ENCODE data around the gene RBMS3. TPM values are rescaled to one million over a fixed set of nuclear protein-coding genes. Genes with fewer than 3 reads are reported as not detected.
A peak's percentile ranks its signal among the peaks of the same experiment; 100 is the strongest.

Gene RBMS3
- total RNA-seq, 1 donor from 2014 or later: 33.0 TPM

DNA sequence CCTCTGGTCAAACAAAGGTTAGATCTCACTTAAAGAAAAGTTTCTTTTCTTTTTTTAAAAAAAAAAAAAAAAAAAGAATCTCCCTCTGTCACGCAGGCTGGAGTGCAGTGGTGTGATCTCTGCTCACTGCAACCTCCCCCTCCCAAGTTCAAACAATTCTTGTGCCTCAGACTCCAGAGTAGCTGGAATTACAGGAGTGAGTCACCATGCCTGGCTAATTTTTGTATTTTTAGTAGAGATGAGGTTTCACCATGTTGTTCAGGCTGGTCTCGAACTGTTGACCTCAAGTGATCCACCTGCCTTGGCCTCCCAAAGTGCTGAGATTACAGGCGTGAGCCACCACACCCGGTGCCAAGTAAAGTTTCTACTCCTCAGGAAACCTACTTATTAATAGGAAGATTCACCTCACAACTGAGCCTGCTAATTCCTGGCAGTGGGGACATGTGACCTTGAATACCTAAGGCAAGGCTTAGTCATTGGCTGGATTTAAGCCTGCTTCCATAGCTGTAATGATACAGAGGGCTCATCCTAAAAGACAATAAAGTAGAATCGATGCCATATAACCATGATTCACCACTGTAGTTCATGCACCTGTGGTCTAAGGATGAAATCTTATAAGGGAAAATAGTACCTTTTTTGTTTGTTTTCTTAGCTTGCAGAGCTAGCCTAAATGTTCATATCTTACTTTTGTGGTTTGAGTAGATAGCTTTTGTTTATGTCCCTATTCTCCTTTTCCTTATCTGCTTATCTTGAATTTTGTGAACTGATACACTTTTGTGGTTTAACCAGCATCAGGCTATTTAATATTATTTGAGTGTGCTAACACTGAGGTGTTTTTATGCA, 24.8 kb upstream of the RBMS3 start:
- no peaks in the 10 kb centered on the region for H3K27me3 Mint-ChIP-seq (ENCODE audit: low read depth, unreplicated experiment)
- DNase-seq (ENCODE audit: low read depth): peak; percentile 62
- TF ChIP-seq, protein P1, sequence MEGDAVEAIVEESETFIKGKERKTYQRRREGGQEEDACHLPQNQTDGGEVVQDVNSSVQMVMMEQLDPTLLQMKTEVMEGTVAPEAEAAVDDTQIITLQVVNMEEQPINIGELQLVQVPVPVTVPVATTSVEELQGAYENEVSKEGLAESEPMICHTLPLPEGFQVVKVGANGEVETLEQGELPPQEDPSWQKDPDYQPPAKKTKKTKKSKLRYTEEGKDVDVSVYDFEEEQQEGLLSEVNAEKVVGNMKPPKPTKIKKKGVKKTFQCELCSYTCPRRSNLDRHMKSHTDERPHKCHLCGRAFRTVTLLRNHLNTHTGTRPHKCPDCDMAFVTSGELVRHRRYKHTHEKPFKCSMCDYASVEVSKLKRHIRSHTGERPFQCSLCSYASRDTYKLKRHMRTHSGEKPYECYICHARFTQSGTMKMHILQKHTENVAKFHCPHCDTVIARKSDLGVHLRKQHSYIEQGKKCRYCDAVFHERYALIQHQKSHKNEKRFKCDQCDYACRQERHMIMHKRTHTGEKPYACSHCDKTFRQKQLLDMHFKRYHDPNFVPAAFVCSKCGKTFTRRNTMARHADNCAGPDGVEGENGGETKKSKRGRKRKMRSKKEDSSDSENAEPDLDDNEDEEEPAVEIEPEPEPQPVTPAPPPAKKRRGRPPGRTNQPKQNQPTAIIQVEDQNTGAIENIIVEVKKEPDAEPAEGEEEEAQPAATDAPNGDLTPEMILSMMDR (IDR thresholded peaks at IDR 0.05; ENCODE audit: insufficient read depth, low read depth, low read length): no peak
- no peak for TF ChIP-seq EZH2 (IDR thresholded peaks at IDR 0.05; ENCODE audit: insufficient read depth, low read length)

DNA sequence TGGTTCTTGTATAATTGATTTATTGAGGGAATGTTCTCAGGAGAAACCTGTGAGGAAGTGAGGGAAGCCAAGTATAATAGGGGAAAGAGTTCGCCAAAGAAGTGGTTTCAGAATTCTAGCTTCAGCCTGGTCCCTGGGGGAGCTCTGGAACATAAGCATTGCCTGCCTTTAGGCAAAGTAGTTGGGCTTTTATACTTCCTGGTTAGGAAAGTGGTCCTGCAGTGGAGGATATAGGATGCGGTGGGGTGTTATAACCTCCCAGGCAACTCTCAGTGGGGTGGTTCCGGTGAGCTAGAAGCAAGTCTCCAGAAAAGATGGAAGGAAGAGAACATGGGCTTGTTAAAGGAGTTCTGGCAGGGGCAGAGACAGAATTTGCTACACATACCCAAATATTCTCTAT, 22.7 kb upstream of the RBMS3 start:
- Mint-ChIP-seq H3K9me3 (ENCODE audit: unreplicated experiment) (peaks cover 3% of the 10 kb centered on the region), H3K4me1 (ENCODE audit: low read depth, unreplicated experiment) (peaks cover 5% of the 10 kb centered on the region), H3K27me3 (ENCODE audit: low read depth, unreplicated experiment) (no peaks in the 10 kb centered on the region), H3K36me3 (ENCODE audit: low read depth, unreplicated experiment) (peaks cover 2% of the 10 kb centered on the region), H3K4me3 (ENCODE audit: unreplicated experiment) (no peak overlapping the region), H3K27ac (ENCODE audit: unreplicated experiment) (no peak overlapping the region)
- H3K4me1 ChIP-seq (ENCODE audit: insufficient read depth, low read length): no peaks in the 10 kb centered on the region
- H3K9me3 ChIP-seq (ENCODE audit: insufficient read depth, low read depth, low read length): no peaks in the 10 kb centered on the region
- no peak overlapping the region for H3K9ac ChIP-seq (ENCODE audit: low read length)
- H4K20me1 ChIP-seq (ENCODE audit: insufficient read depth, low read length): no peaks in the 10 kb centered on the region
- DNase-seq (ENCODE audit: low read depth) (no peak), FAIRE-seq (no peak)
- no peak overlapping the region for H3K4me3 ChIP-seq (ENCODE audit: insufficient read depth, low read depth, low read length)
- H3K27me3 ChIP-seq (ENCODE audit: insufficient read depth, low read length): no peaks in the 10 kb centered on the region
- no peak overlapping the region for H3K27ac ChIP-seq (ENCODE audit: low read depth, low read length)
- H3K79me2 ChIP-seq (ENCODE audit: insufficient read depth, low read length): no peaks in the 10 kb centered on the region
- no peak for TF ChIP-seq EZH2 (IDR thresholded peaks at IDR 0.05; ENCODE audit: insufficient read depth, low read length)
- TF ChIP-seq, protein P1 (IDR thresholded peaks at IDR 0.05; ENCODE audit: insufficient read depth, low read depth, low read length): no peak
- H2AFZ ChIP-seq (ENCODE audit: low read depth, low read length): no peak overlapping the region
- no peaks in the 10 kb centered on the region for H3K36me3 ChIP-seq (ENCODE audit: insufficient read depth, low read length)
- H3K4me2 ChIP-seq (ENCODE audit: low read length): no peak overlapping the region

More for the DNA sequence above, 24.8 kb upstream of the RBMS3 start:
- Histone ChIP-seq H3K36me3 (ENCODE audit: insufficient read depth, low read length) (no peaks in the 10 kb centered on the region), H3K4me3 (ENCODE audit: insufficient read depth, low read depth, low read length) (no peak overlapping the region), H3K9ac (ENCODE audit: low read length) (no peak overlapping the region), H3K27me3 (ENCODE audit: insufficient read depth, low read length) (no peaks in the 10 kb centered on the region), H3K79me2 (ENCODE audit: insufficient read depth, low read length) (no peaks in the 10 kb centered on the region), H2AFZ (ENCODE audit: low read depth, low read length) (no peak overlapping the region), H4K20me1 (ENCODE audit: insufficient read depth, low read length) (no peaks in the 10 kb centered on the region), H3K27ac (ENCODE audit: low read depth, low read length) (no peak overlapping the region), H3K9me3 (ENCODE audit: insufficient read depth, low read depth, low read length) (no peaks in the 10 kb centered on the region), H3K4me2 (ENCODE audit: low read length) (no peak overlapping the region), H3K4me1 (ENCODE audit: insufficient read depth, low read length) (no peaks in the 10 kb centered on the region)
- peaks cover 3% of the 10 kb centered on the region for H3K9me3 Mint-ChIP-seq (ENCODE audit: unreplicated experiment)
- peak overlapping the region; percentile 50 for H3K27ac Mint-ChIP-seq (ENCODE audit: unreplicated experiment)
- FAIRE-seq: no peak
- peaks cover 2% of the 10 kb centered on the region for H3K36me3 Mint-ChIP-seq (ENCODE audit: low read depth, unreplicated experiment)
- H3K4me3 Mint-ChIP-seq (ENCODE audit: unreplicated experiment): no peak overlapping the region
- H3K4me1 Mint-ChIP-seq (ENCODE audit: low read depth, unreplicated experiment): peaks cover 11% of the 10 kb centered on the region

DNA sequence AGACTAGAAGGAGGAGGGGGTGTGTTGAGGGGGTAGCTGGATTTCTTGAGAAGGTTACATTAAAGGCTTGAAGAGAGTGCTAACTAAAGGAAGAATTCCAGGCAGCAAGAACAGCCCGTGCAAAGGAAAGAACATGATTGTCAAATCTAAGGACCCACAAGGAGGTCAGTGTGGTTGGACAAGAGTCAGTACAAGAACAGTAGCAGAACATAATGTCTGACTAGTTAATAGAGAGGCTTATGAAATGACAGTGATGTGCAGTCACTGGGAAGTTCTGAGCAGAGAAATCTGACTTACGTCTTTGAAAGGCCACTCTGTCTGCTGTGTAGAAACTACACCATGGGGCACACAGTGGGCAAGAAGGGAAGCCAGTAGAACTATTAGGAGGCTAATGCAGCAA, 19.8 kb upstream of the RBMS3 start:
- H2AFZ ChIP-seq (ENCODE audit: low read depth, low read length): no peak overlapping the region
- H3K9me3 Mint-ChIP-seq (ENCODE audit: unreplicated experiment): peaks cover under 1% of the 10 kb centered on the region
- TF ChIP-seq EZH2 (IDR thresholded peaks at IDR 0.05; ENCODE audit: insufficient read depth, low read length): no peak
- TF ChIP-seq, protein P1 (IDR thresholded peaks at IDR 0.05; ENCODE audit: insufficient read depth, low read depth, low read length): no peak
- H4K20me1 ChIP-seq (ENCODE audit: insufficient read depth, low read length): no peaks in the 10 kb centered on the region
- no peak overlapping the region for H3K27ac Mint-ChIP-seq (ENCODE audit: unreplicated experiment)
- H3K36me3 Mint-ChIP-seq (ENCODE audit: low read depth, unreplicated experiment): peaks cover 2% of the 10 kb centered on the region
- no peaks in the 10 kb centered on the region for H3K27me3 Mint-ChIP-seq (ENCODE audit: low read depth, unreplicated experiment)
- no peak for DNase-seq (ENCODE audit: low read depth)
- H3K4me3 ChIP-seq (ENCODE audit: insufficient read depth, low read depth, low read length): no peak overlapping the region
- H3K4me1 Mint-ChIP-seq (ENCODE audit: low read depth, unreplicated experiment): no peaks in the 10 kb centered on the region
- H3K9me3 ChIP-seq (ENCODE audit: insufficient read depth, low read depth, low read length): no peaks in the 10 kb centered on the region
- H3K27me3 ChIP-seq (ENCODE audit: insufficient read depth, low read length): no peaks in the 10 kb centered on the region
- FAIRE-seq: no peak
- no peaks in the 10 kb centered on the region for H3K4me1 ChIP-seq (ENCODE audit: insufficient read depth, low read length)
- no peak overlapping the region for H3K9ac ChIP-seq (ENCODE audit: low read length)
- H3K79me2 ChIP-seq (ENCODE audit: insufficient read depth, low read length): no peaks in the 10 kb centered on the region
- H3K36me3 ChIP-seq (ENCODE audit: insufficient read depth, low read length): no peaks in the 10 kb centered on the region
- no peak overlapping the region for H3K4me2 ChIP-seq (ENCODE audit: low read length)
- no peak overlapping the region for H3K27ac ChIP-seq (ENCODE audit: low read depth, low read length)
- H3K4me3 Mint-ChIP-seq (ENCODE audit: unreplicated experiment): no peak overlapping the region
